OCI-LY1 (cell line): Measurements from ENCODE around the gene ZNF473.
"Not testable (repeated sequence)": the region's sequence is repeated elsewhere in the genome, so short reads cannot be mapped to it uniquely, and the experiment has no call there.

Experiments
- H2AFZ ChIP-seq: fragments of 200-600 bp; sonication (generic), shearing (Covaris generic); 2 replicates; pipeline ENCODE4 v1.6.0; 2014; ENCODE audit warnings: antibody characterized with exemption, mild to moderate bottlenecking, low read length
- H3F3A ChIP-seq: fragments of 200-600 bp; sonication (generic), shearing (Covaris generic); 2 replicates; pipeline ENCODE4 v1.6.0; 2014; ENCODE audit warnings: mild to moderate bottlenecking, antibody characterized with exemption, low read length, moderate library complexity; ENCODE audit not compliant: insufficient read depth
- H3K27ac ChIP-seq: fragments of 200-600 bp; sonication (generic); 2 replicates; pipeline ENCODE4 v1.5.1; 2014; ENCODE audit warnings: low read length, mixed run types, mild to moderate bottlenecking, low read depth; ENCODE audit not compliant: poor library complexity, severe bottlenecking
- H3K27me3 ChIP-seq: fragments of 200-600 bp; sonication (generic); 2 replicates; pipeline ENCODE4 v1.6.0; 2014; ENCODE audit warnings: antibody characterized with exemption, mild to moderate bottlenecking, low read length, moderate library complexity; ENCODE audit not compliant: insufficient read depth
- H3K36me3 ChIP-seq: fragments of 200-600 bp; sonication (generic); 2 replicates; pipeline ENCODE4 v1.6.1; 2014; ENCODE audit warnings: mild to moderate bottlenecking, antibody characterized with exemption, low read length, moderate library complexity, mixed read lengths; ENCODE audit not compliant: insufficient read depth
- H3K4me1 ChIP-seq: fragments of 200-600 bp; sonication (generic); 2 replicates; pipeline ENCODE4 v1.5.1; 2014; ENCODE audit warnings: mild to moderate bottlenecking, low read length, moderate library complexity; ENCODE audit not compliant: insufficient read depth, severe bottlenecking
- H3K4me2 ChIP-seq: fragments of 200-600 bp; sonication (generic), shearing (Covaris generic); 2 replicates; pipeline ENCODE4 v1.6.1; 2014; ENCODE audit warnings: low read length
- H3K4me3 ChIP-seq: fragments of 200-600 bp; sonication (generic); 2 replicates; pipeline ENCODE4 v1.5.1; 2014; ENCODE audit warnings: low read length, low read depth, mild to moderate bottlenecking, mixed read lengths; ENCODE audit not compliant: poor library complexity, severe bottlenecking
- H3K79me2 ChIP-seq: fragments of 200-600 bp; shearing (Covaris generic); 2 replicates; pipeline ENCODE4 v1.6.1; 2016; ENCODE audit warnings: mixed run types, low read length, mixed read lengths; ENCODE audit not compliant: insufficient read depth
- H3K9ac ChIP-seq: fragments of 200-600 bp; sonication (generic), shearing (Covaris generic); 2 replicates; pipeline ENCODE4 v1.6.1; 2014; ENCODE audit warnings: mild to moderate bottlenecking, low read length, mixed read lengths
- H3K9me2 ChIP-seq: fragments of 200-600 bp; sonication (generic), shearing (Covaris generic); 2 replicates; pipeline ENCODE4 v1.6.1; 2014; ENCODE audit warnings: low read depth, mild to moderate bottlenecking, low read length, mixed read lengths
- H3K9me3 ChIP-seq: fragments of 200-600 bp; shearing (Covaris generic); 2 replicates; pipeline ENCODE4 v1.6.1; 2014; ENCODE audit warnings: low read length, mixed read lengths
- H4K20me1 ChIP-seq: fragments of 200-600 bp; sonication (generic), shearing (Covaris generic); 2 replicates; pipeline ENCODE4 v1.6.0; 2016; ENCODE audit warnings: mild to moderate bottlenecking, low read length; ENCODE audit not compliant: insufficient read depth
- EZH2 ChIP-seq: fragments of 200-600 bp; sonication (generic), shearing (Covaris generic); IDR thresholded peaks from 2 replicates; pipeline ENCODE4 v1.8.0; 2017; ENCODE audit warnings: borderline replicate concordance, mixed run types, mild to moderate bottlenecking, antibody characterized with exemption, low read length, moderate library complexity, mixed read lengths
- TF ChIP-seq, protein P1 (sequence below): fragments of 200-600 bp; sonication (generic), shearing (Covaris generic); IDR thresholded peaks from 2 replicates; pipeline ENCODE4 v1.5.1; 2017; ENCODE audit warnings: mild to moderate bottlenecking, antibody characterized with exemption, low read length, moderate library complexity, mixed read lengths

ZNF473 gene

GRCh38 chr19:50065938-50066337 is 40.1 kb downstream of the ZNF473 start:
- H3K27me3 ChIP-seq = no peaks in the 10 kb centered on the region
- H3K9ac ChIP-seq = no peak overlapping the region
- no peaks in the 10 kb centered on the region for H3K36me3 ChIP-seq
- H3F3A ChIP-seq = no peaks in the 10 kb centered on the region
- TF ChIP-seq EZH2 = no peak
- TF ChIP-seq, protein P1, sequence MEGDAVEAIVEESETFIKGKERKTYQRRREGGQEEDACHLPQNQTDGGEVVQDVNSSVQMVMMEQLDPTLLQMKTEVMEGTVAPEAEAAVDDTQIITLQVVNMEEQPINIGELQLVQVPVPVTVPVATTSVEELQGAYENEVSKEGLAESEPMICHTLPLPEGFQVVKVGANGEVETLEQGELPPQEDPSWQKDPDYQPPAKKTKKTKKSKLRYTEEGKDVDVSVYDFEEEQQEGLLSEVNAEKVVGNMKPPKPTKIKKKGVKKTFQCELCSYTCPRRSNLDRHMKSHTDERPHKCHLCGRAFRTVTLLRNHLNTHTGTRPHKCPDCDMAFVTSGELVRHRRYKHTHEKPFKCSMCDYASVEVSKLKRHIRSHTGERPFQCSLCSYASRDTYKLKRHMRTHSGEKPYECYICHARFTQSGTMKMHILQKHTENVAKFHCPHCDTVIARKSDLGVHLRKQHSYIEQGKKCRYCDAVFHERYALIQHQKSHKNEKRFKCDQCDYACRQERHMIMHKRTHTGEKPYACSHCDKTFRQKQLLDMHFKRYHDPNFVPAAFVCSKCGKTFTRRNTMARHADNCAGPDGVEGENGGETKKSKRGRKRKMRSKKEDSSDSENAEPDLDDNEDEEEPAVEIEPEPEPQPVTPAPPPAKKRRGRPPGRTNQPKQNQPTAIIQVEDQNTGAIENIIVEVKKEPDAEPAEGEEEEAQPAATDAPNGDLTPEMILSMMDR = no peak
- H3K4me2 ChIP-seq = no peak overlapping the region
- H3K4me3 ChIP-seq = no peak overlapping the region
- 0 out of 2 replicates have a peak, but pooled peaks cover 4% of the 10 kb centered on the region for H3K9me3 ChIP-seq
- H3K79me2 ChIP-seq = no peaks in the 10 kb centered on the region
- H3K27ac ChIP-seq = no peak overlapping the region
- no peaks in the 10 kb centered on the region for H3K9me2 ChIP-seq
- H3K4me1 ChIP-seq = no peaks in the 10 kb centered on the region
- no peaks in the 10 kb centered on the region for H4K20me1 ChIP-seq
- no peak overlapping the region for H2AFZ ChIP-seq

- Histone ChIP-seq H3K36me3 (no peaks in the 10 kb centered on the region), H3K4me3 (no peak overlapping the region), H3K9me2 (no peaks in the 10 kb centered on the region), H3K9ac (no peak overlapping the region), H3F3A (no peaks in the 10 kb centered on the region), H2AFZ (no peak overlapping the region), H3K9me3 (no peaks in the 10 kb centered on the region), H3K4me1 (no peaks in the 10 kb centered on the region), H3K79me2 (no peaks in the 10 kb centered on the region), H3K27me3 (no peaks in the 10 kb centered on the region), H3K27ac (no peak overlapping the region), H3K4me2 (no peak overlapping the region), H4K20me1 (no peaks in the 10 kb centered on the region)
- TF ChIP-seq EZH2 = no peak
- TF ChIP-seq, protein P1 = no peak
These were observed 41.8 kb downstream of the ZNF473 start for GRCh38 chr19:50067575-50067974.

DNA sequence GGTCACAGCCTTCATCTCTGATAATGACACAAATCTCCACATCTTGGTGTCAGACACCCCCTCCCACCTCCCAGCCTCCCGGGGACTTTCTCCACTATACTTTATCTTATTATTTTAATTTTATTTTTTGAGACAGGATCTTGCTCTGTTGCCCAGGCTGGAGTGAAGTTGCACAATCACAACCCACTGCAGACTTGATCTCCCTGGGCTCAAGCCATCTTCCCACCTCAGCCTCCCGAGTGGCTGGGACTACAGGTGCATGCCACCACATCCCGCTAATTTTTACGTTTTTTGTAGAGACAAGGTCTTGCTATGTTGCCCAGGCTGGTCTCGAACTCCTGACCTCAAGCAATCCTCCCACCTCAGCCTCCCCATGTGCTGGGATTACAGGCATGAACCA is 42.6 kb downstream of the ZNF473 start:
- not testable (repeated sequence) for H4K20me1 ChIP-seq, H3K27me3 ChIP-seq, H2AFZ ChIP-seq, H3K9me2 ChIP-seq, H3K79me2 ChIP-seq, H3K4me1 ChIP-seq, H3K9me3 ChIP-seq, H3F3A ChIP-seq, H3K4me3 ChIP-seq, H3K36me3 ChIP-seq, H3K9ac ChIP-seq, H3K27ac ChIP-seq, H3K4me2 ChIP-seq

- not testable (repeated sequence) for H4K20me1 ChIP-seq
These were observed 49.3 kb downstream of the ZNF473 start for GRCh38 chr19:50075076-50075475.

DNA sequence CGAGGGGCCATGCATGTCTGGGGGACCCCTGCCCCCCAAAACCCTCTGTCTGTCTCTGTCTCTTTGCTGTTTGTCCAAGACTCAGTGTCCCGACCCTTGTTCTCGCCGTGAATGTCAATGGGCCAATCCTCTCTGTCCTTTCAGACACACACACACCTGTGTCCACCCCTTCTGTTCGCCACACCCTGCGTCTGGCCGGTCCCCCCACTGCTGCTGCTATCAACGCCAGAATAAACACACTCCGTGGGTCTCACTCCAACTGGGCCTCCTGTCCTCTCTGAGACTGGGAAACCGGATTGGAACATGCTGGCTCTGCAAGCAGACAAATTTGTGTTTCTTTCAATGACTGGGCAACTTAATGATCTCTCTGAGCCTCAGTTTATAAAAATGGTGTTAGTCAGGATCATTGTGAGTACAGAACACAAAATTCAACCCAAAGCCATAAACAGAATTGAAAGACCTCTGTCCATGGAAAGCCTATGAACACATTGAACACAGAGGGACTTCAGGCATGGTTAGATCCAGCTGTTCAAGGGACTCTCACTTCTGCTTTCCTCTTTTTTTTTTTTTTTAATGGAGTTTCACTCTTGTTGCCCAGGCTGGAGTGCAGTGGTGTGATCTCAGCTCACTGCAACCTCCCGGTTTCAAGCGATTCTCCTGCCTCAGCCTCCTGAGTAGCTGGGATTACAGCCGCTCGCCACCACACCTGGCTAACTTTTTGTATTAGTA is 50.0 kb downstream of the ZNF473 start:
- H3K4me2 ChIP-seq, H3K9ac ChIP-seq, H3K36me3 ChIP-seq, H3F3A ChIP-seq, H3K27me3 ChIP-seq, H4K20me1 ChIP-seq, H3K9me2 ChIP-seq, H3K79me2 ChIP-seq, H3K9me3 ChIP-seq, H3K4me3 ChIP-seq, H3K4me1 ChIP-seq, H2AFZ ChIP-seq, H3K27ac ChIP-seq: not testable (repeated sequence)

More at GRCh38 chr19:50075076-50075475, 49.3 kb downstream of the ZNF473 start:
- H3F3A ChIP-seq, H3K9me3 ChIP-seq, H3K79me2 ChIP-seq, H3K36me3 ChIP-seq, H3K27ac ChIP-seq, H2AFZ ChIP-seq, H3K27me3 ChIP-seq, H3K4me2 ChIP-seq, H3K4me1 ChIP-seq, H3K4me3 ChIP-seq, H3K9ac ChIP-seq, H3K9me2 ChIP-seq: not testable (repeated sequence)

DNA sequence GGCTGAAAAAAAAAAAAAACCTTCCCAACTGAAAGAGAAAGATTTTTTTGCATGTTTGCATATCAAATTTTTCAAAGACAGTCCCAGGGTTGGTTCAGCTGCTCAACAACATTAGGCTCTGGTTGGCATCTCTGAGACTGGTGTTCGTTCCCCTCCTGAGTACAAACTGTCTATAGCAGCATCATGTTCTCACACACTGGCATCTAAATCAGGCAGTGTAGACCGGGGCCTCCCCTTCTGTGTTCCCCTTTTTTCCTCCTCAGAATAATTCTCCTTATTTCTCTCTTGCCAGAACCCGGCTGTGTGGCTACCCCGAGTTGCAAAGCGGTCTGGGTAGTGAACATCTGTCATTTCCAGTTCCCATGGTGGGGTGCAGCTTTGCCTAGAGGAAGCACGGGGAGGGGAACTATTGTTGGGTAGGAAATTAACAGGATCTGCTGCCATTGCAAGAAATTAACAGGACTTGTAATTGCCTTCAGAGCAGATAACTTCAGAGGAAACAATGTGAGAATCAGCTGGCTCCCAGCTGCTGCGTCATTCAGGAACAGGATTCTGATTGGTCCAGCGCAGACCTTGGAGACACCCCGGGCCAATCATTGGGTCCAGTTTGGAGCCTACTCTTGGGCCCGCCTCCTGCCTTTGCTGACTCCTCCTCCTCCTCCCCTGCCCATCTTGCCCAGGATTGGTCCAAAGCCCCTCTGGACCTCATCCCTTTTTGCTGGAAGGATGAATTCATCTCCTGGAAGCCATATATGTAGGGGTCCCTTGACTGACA is 51.0 kb downstream of the ZNF473 start:
- not testable (repeated sequence) for H3F3A ChIP-seq, H2AFZ ChIP-seq

More for the DNA sequence above, 51.0 kb downstream of the ZNF473 start:
- H3K9me2 ChIP-seq, H3K79me2 ChIP-seq, H3K4me2 ChIP-seq, H3K27ac ChIP-seq, H3K9ac ChIP-seq, H3K36me3 ChIP-seq, H3K9me3 ChIP-seq, H3K4me1 ChIP-seq, H3K27me3 ChIP-seq, H3K4me3 ChIP-seq, H4K20me1 ChIP-seq: not testable (repeated sequence)
